K562 (cell line): ENCODE data around the gene TLE7. TPM values are rescaled to one million over a fixed set of nuclear protein-coding genes. Genes with fewer than 3 reads are reported as not detected.
A peak's percentile ranks its signal among the peaks of the same experiment; 100 is the strongest.

ENCODE experiments used
- CREB1 ChIP-seq, 2 experiments: sonication (generic) in 1 of 2; formaldehyde crosslinking in 1 of 2; IDR thresholded peaks; 2 replicates each; pipeline versions ENCODE4 v1.6.1 to v1.8.0; 2012 to 2022; ENCODE audit warnings: inconsistent platforms in 1 of 2, mild to moderate bottlenecking in 1 of 2, missing genetic modification reagents in 1 of 2, moderate library complexity in 1 of 2
- CREM ChIP-seq: IDR thresholded peaks from 2 replicates; pipeline ENCODE4 v1.6.1; 2014; ENCODE audit warnings: antibody characterized with exemption, low read depth
- HDAC8 ChIP-seq: fragments of 450-650 bp; IDR thresholded peaks from 2 replicates; pipeline ENCODE4 v1.6.1; 2016; ENCODE audit warnings: mild to moderate bottlenecking, missing genetic modification characterization, moderate library complexity, missing compliant biosample characterization
- MCM3 ChIP-seq: fragments of 450-650 bp; IDR thresholded peaks from 2 replicates; pipeline ENCODE4 v1.6.1; 2016
- MYNN ChIP-seq, 2 experiments: sonication (generic); formaldehyde crosslinking in 1 of 2; IDR thresholded peaks; 2 replicates each; pipeline versions ENCODE4 v1.5.0 to v1.6.1; 2016 to 2020; ENCODE audit warnings: antibody characterized with exemption in 1 of 2, missing genetic modification reagents in 1 of 2
- PHF8 ChIP-seq: fragments of 200-600 bp; sonication (generic); IDR thresholded peaks from 2 replicates; pipeline ENCODE4 v1.6.1; 2012; ENCODE audit warnings: mixed run types, mild to moderate bottlenecking, inconsistent platforms, low read length, moderate library complexity, borderline replicate concordance
- PTRF ChIP-seq: fragments of 450-650 bp; IDR thresholded peaks from 2 replicates; pipeline ENCODE4 v1.6.1; 2016; ENCODE audit warnings: mild to moderate bottlenecking, missing genetic modification characterization, missing compliant biosample characterization
- TAF15 ChIP-seq: fragments of 200-400 bp; formaldehyde crosslinking; IDR thresholded peaks from 2 replicates; pipeline ENCODE4 v1.6.1; 2017; ENCODE audit warnings: mild to moderate bottlenecking, low read depth, low read length, moderate library complexity
- ZNF23 ChIP-seq: fragments of 250-450 bp; sonication (Bioruptor Pico); IDR thresholded peaks from 2 replicates; pipeline ENCODE4 v1.4.0; 2020; ENCODE audit warnings: mild to moderate bottlenecking
- polyA plus RNA-seq, 8 experiments: library from polyadenylated mRNA; depleted of rRNA in 4 of 8; stranded (reverse) in 5 of 8; unstranded in 3 of 8; fragments of >200 nt; fragmentation: Nextera tagmentation in 2 of 8; fragmentation: Illumina TruSeq in 1 of 8; extraction: Ambion mirVana in 2 of 8; extraction: Trizol in 1 of 8; gene quantifications; 2 replicates each; pipeline versions ENCODE4 v1.2.1 to v1.2.3, GENCODE V29; 2011 to 2014; ENCODE audit warnings: inconsistent platforms in 1 of 8, missing spikeins in 1 of 8
- total RNA-seq, 7 experiments: library from RNA; depleted of rRNA in 6 of 7; stranded (reverse); fragments of >200 nt in 6 of 7; fragmentation: Illumina TruSeq in 2 of 7; extraction: Trizol in 2 of 7; gene quantifications; 2 replicates each; pipeline versions ENCODE4 v1.2.1 to v1.2.3, GENCODE V29; 2011 to 2021; ENCODE audit warnings: low replicate concordance in 1 of 7
- TF ChIP-seq, protein P1 (sequence below): fragments of 200-800 bp; sonication (Bioruptor generic); IDR thresholded peaks from 2 replicates; pipeline ENCODE4 v1.6.1; 2017; ENCODE audit warnings: missing genetic modification characterization, missing compliant biosample characterization
- TF ChIP-seq, protein P2 (sequence below): sonication (generic); formaldehyde crosslinking; IDR thresholded peaks from 2 replicates; pipeline ENCODE4 v1.8.1; 2022; ENCODE audit warnings: missing genetic modification reagents
- TF ChIP-seq, protein P3 (sequence below), 2 experiments: fragments of 450-650 bp in 1 of 2; sonication (generic) in 1 of 2; formaldehyde crosslinking in 1 of 2; IDR thresholded peaks; 2 replicates each; pipeline versions ENCODE4 v1.7.1 to v1.9.0; 2016 to 2022; ENCODE audit warnings: inconsistent platforms in 1 of 2, mild to moderate bottlenecking in 1 of 2, missing genetic modification reagents in 1 of 2

The TLE7 gene
- total and polyA plus RNA-seq, 9 of the 15 experiments (the other 6 are each of a cell fraction or from before 2014, with no cell fraction given), result not detected

DNA sequence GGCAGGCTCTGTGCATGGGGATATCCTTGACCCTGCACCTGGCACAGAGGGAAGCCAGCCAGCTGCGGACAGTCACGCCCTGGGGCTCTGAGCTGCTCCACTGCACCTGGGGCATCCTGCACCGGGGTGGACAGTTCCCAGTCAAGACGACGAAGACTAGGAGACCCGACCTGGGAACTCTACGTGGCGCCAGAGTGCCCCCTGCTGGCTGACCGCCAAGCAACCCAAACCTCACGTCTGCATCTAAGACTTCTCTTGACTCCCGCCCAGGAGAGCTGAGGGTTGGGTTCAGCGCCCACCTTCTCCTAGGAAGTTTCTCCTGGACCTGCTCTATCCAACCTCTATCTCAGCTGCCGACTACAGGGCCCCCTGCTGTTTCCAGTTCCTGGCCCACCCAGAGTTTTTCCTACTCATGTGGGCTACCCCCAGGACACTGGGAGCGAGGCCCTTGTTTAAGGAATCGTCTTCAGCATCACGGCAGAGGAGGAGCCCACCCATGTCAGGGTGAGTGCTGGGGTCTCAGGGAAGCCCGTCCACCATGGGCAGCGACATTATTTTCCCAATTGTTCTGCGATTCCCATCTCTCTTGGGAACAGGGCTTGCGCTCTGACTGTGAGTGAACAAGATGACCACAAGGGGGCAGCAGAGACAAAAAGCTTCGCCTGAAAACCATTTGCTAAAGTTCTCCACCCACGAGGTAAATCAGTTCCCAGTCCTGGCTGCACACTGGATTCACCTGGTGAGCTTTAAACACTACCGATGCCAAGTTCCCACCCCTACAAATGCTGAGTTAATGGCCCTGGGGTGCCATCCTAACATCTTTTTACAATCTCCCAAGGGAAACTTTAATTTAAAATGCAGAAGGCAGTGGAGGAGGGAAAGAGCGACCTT lies 29.3 kb downstream of the TLE7 start (continued):
- TF ChIP-seq PHF8, result no peak
- TF ChIP-seq, protein P1, sequence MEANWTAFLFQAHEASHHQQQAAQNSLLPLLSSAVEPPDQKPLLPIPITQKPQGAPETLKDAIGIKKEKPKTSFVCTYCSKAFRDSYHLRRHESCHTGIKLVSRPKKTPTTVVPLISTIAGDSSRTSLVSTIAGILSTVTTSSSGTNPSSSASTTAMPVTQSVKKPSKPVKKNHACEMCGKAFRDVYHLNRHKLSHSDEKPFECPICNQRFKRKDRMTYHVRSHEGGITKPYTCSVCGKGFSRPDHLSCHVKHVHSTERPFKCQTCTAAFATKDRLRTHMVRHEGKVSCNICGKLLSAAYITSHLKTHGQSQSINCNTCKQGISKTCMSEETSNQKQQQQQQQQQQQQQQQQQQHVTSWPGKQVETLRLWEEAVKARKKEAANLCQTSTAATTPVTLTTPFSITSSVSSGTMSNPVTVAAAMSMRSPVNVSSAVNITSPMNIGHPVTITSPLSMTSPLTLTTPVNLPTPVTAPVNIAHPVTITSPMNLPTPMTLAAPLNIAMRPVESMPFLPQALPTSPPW (CRISPR knock-in tag), result no peak
- TF ChIP-seq TAF15, result no peak
- TF ChIP-seq MYNN (IDR thresholded peaks at IDR 0.05), result no peak
- TF ChIP-seq MYNN (CRISPR knock-in tag; IDR thresholded peaks at IDR 0.05), result no peak
- TF ChIP-seq CREB1 (IDR thresholded peaks at IDR 0.05), result no peak
- no peak for TF ChIP-seq CREB1 (CRISPR knock-in tag; IDR thresholded peaks at IDR 0.05)
- no peak for TF ChIP-seq PTRF (tag)
- TF ChIP-seq HDAC8 (tag), result no peak
- TF ChIP-seq MCM3, result no peak
- TF ChIP-seq ZNF23, result no peak
- TF ChIP-seq CREM, result 0 out of 2 replicates have a peak, but pooled peaks have one; percentile 7
- TF ChIP-seq, protein P2, sequence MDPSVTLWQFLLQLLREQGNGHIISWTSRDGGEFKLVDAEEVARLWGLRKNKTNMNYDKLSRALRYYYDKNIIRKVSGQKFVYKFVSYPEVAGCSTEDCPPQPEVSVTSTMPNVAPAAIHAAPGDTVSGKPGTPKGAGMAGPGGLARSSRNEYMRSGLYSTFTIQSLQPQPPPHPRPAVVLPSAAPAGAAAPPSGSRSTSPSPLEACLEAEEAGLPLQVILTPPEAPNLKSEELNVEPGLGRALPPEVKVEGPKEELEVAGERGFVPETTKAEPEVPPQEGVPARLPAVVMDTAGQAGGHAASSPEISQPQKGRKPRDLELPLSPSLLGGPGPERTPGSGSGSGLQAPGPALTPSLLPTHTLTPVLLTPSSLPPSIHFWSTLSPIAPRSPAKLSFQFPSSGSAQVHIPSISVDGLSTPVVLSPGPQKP (CRISPR knock-in tag), result no peak
- TF ChIP-seq, protein P3, sequence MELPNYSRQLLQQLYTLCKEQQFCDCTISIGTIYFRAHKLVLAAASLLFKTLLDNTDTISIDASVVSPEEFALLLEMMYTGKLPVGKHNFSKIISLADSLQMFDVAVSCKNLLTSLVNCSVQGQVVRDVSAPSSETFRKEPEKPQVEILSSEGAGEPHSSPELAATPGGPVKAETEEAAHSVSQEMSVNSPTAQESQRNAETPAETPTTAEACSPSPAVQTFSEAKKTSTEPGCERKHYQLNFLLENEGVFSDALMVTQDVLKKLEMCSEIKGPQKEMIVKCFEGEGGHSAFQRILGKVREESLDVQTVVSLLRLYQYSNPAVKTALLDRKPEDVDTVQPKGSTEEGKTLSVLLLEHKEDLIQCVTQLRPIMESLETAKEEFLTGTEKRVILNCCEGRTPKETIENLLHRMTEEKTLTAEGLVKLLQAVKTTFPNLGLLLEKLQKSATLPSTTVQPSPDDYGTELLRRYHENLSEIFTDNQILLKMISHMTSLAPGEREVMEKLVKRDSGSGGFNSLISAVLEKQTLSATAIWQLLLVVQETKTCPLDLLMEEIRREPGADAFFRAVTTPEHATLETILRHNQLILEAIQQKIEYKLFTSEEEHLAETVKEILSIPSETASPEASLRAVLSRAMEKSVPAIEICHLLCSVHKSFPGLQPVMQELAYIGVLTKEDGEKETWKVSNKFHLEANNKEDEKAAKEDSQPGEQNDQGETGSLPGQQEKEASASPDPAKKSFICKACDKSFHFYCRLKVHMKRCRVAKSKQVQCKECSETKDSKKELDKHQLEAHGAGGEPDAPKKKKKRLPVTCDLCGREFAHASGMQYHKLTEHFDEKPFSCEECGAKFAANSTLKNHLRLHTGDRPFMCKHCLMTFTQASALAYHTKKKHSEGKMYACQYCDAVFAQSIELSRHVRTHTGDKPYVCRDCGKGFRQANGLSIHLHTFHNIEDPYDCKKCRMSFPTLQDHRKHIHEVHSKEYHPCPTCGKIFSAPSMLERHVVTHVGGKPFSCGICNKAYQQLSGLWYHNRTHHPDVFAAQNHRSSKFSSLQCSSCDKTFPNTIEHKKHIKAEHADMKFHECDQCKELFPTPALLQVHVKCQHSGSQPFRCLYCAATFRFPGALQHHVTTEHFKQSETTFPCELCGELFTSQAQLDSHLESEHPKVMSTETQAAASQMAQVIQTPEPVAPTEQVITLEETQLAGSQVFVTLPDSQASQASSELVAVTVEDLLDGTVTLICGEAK (IDR thresholded peaks at IDR 0.05), result no peak
- TF ChIP-seq, protein P3 (CRISPR knock-in tag; IDR thresholded peaks at IDR 0.05), result no peak
